Measurements from ENCODE around the gene PRH1. TPM values are rescaled to one million over a fixed set of nuclear protein-coding genes. Genes with fewer than 3 reads are reported as not detected.

The PRH1 gene
- total RNA-seq, 4 donors from 2014 or later = 42.5 to 98.2 (median 47.7) TPM

DNA sequence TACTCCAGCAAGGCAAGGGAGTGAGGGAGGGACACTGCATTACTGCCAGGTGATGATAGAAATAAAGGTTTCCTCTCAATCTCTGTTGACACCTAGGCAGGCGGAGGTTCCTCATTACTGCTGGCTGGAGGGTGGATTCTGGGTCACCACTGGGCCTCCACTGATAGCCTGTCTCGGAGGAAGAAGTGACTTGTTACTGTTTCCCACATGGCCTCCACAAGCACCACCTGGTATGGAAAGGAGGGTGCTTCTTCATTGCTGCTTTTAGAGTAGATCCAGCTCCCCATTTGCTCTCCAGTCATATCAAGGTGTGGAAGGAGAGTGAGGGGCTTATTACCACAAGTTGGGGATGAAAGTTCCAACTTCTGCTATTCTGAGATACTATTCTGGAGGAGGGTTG lies 41.2 kb downstream of the PRH1 start:
- TF ChIP-seq CTCF (IDR thresholded peaks at IDR 0.05) (no peak), POLR2A (IDR thresholded peaks at IDR 0.05) (no peak)
- H3K27ac ChIP-seq = no peak overlapping the region
- H3K27me3 ChIP-seq = no peaks in the 10 kb centered on the region
- H3K4me1 ChIP-seq = no peaks in the 10 kb centered on the region
- H3K36me3 ChIP-seq = no peaks in the 10 kb centered on the region
- H3K9me3 ChIP-seq = no peaks in the 10 kb centered on the region
- DNase-seq = no peak
- H3K4me3 ChIP-seq = no peak overlapping the region

DNA sequence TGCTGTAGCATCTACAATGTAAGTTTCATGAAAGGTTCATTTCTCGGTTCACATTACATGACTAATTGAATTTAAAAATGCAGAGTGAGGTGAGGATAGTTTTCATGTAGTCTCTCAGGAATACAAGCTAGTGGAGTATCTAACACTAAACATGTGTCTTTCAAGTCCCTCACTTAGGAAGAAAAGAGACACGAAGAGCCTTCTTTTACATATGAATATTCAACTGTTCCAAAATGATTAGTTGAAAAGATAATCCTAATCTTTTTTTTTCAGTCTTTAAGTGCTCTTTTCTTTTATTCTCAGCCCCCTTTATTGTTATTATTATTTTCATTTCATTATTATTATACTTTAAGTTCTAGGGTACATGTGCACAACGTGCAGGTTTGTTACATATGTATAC lies 45.6 kb downstream of the PRH1 start:
- no peaks in the 10 kb centered on the region for H3K4me1 ChIP-seq
- H3K27ac ChIP-seq = no peak overlapping the region
- DNase-seq = no peak
- TF ChIP-seq CTCF (IDR thresholded peaks at IDR 0.05) = no peak
- TF ChIP-seq POLR2A (IDR thresholded peaks at IDR 0.05) = no peak
- H3K27me3 ChIP-seq = no peaks in the 10 kb centered on the region
- no peaks in the 10 kb centered on the region for H3K9me3 ChIP-seq
- no peaks in the 10 kb centered on the region for H3K36me3 ChIP-seq
- H3K4me3 ChIP-seq = no peak overlapping the region

Small RNAs within 50 kb of the gene (small RNA-seq; reads per million reads assigned to genes)
- 0 reads per million in 2 donors for gene PRR4

Other genes starting within 250 kb of the PRH1 start
- 10 to 100 TPM in 3 of 4 donors, 1 to 10 TPM in 1; 5.8 to 43.1 (median 25.4) TPM for gene STYK1, start 210.2 kb downstream of the PRH1 start, total RNA-seq
- gene YBX3, start 160.9 kb downstream of the PRH1 start, total RNA-seq = 100 to 1,000 TPM in 3 of 4 donors, 10 to 100 TPM in 1; 77.1 to 291 (median 151) TPM
- gene TAS2R7, start 81.6 kb downstream of the PRH1 start, total RNA-seq = not detected
- gene TAS2R8, start 77.0 kb downstream of the PRH1 start, total RNA-seq = not detected
- not detected for gene TAS2R9, start 74.1 kb downstream of the PRH1 start, total RNA-seq
- not detected for gene TAS2R10, start 57.9 kb downstream of the PRH1 start, total RNA-seq
- 10 to 100 TPM in 1 of 4 donors, 1 to 10 TPM in 2, not detected in 1; 5.4 to 10.2 (median 5.8) TPM for gene PRR4, start 34.8 kb downstream of the PRH1 start, total RNA-seq
- gene TAS2R13, start 25.3 kb upstream of the PRH1 start, total RNA-seq = 1 to 10 TPM in 3 of 4 donors, not detected in 1; 1.8 to 7.9 (median 7.2) TPM
- gene PRH2, start 45.0 kb upstream of the PRH1 start, total RNA-seq = not detected
- 1 to 10 TPM in 3 of 4 donors, not detected in 1; 3.4 to 5.1 (median 4.8) TPM for gene TAS2R14, start 55.0 kb upstream of the PRH1 start, total RNA-seq
- 1 to 10 TPM in 3 of 4 donors, not detected in 1; 1.6 to 3.9 (median 1.9) TPM for gene TAS2R50, start 102.7 kb upstream of the PRH1 start, total RNA-seq
- 1 to 10 TPM; 3.5 to 9.1 (median 4.7) TPM for gene TAS2R20, start 114.0 kb upstream of the PRH1 start, total RNA-seq
- gene TAS2R19, start 138.4 kb upstream of the PRH1 start, total RNA-seq = 10 to 100 TPM in 2 of 4 donors, 1 to 10 TPM in 2; 3.2 to 14.9 (median 8.2) TPM
- gene TAS2R31, start 147.2 kb upstream of the PRH1 start, total RNA-seq = 10 to 100 TPM in 2 of 4 donors, 1 to 10 TPM in 2; 8.1 to 20.6 (median 11.1) TPM
- gene TAS2R46, start 178.0 kb upstream of the PRH1 start, total RNA-seq = 1 to 10 TPM in 3 of 4 donors, not detected in 1; 3.2 to 6.1 (median 4.2) TPM
- gene TAS2R43, start 208.1 kb upstream of the PRH1 start, total RNA-seq = 1 to 10 TPM; 2.1 to 7.4 (median 5.7) TPM